Endothelial cell of umbilical vein (primary cell): ENCODE data around the gene FRMD4A.

Experiments
- EZH2 ChIP-seq: IDR thresholded peaks from 2 replicates; pipeline ENCODE4 v1.6.1; 2012; ENCODE audit warnings: borderline replicate concordance, low read depth, mild to moderate bottlenecking, moderate library complexity, low read length, inconsistent platforms; ENCODE audit not compliant: severe bottlenecking
- GATA2 ChIP-seq: IDR thresholded peaks from 2 replicates; pipeline ENCODE4 v1.7.0; 2011; ENCODE audit warnings: low read depth, mild to moderate bottlenecking, moderate library complexity, mixed read lengths, low read length; ENCODE audit not compliant: insufficient read length, insufficient read depth
- JUN ChIP-seq: IDR thresholded peaks from 2 replicates; pipeline ENCODE4 v1.6.1; 2011; ENCODE audit warnings: borderline replicate concordance, low read depth; ENCODE audit not compliant: insufficient read length, insufficient read depth
- POLR2A ChIP-seq: IDR thresholded peaks from 2 replicates; pipeline ENCODE4 v1.6.1; 2012; ENCODE audit warnings: low read depth, mild to moderate bottlenecking, control low read depth, low read length
- POLR2AphosphoS5 ChIP-seq: IDR thresholded peaks from 2 replicates; pipeline ENCODE4 v1.6.1; 2012; ENCODE audit warnings: low read depth, mild to moderate bottlenecking, control low read depth, low read length, moderate library complexity; ENCODE audit not compliant: insufficient read depth
- TF ChIP-seq, protein P1 (sequence below), 2 donors: IDR thresholded peaks; 1 replicate in 1 of 2; 2 replicates in 1 of 2; pipeline ENCODE4 v1.5.1; 2011; ENCODE audit warnings: low read length in 2 of 2, mild to moderate bottlenecking in 2 of 2, moderate library complexity in 2 of 2, control low read depth in 1 of 2, inconsistent platforms in 1 of 2, low read depth in 1 of 2; ENCODE audit not compliant: insufficient read depth in 1 of 2; ENCODE audit errors: extremely low read depth in 1 of 2
- TF ChIP-seq, protein P2 (sequence below): IDR thresholded peaks from 2 replicates; pipeline ENCODE4 v1.6.1; 2011; ENCODE audit not compliant: insufficient read depth, insufficient read length

DNA sequence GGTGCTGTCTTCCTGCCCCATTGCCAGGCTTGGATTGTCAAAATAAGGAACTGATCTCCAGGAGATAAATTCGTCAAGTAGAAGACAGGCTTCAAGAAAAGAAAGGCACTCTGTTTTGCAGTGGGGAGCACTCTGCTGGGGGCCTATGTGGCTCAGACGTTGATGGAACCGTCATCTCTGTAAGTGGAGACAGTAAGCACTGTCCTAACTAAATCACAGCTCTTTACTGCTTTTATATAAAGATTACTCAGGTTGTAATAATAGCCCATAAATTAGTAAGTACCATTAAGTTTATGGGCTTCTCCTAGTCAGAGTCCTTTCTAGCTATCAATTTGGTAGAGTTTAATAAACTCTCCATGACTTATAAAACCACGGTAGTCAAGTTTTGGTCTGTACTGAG lies 249.9 kb downstream of the FRMD4A start:
- TF ChIP-seq JUN (no peak), POLR2A (no peak), EZH2 (no peak), POLR2AphosphoS5 (no peak), GATA2 (no peak)
- TF ChIP-seq, protein P1, sequence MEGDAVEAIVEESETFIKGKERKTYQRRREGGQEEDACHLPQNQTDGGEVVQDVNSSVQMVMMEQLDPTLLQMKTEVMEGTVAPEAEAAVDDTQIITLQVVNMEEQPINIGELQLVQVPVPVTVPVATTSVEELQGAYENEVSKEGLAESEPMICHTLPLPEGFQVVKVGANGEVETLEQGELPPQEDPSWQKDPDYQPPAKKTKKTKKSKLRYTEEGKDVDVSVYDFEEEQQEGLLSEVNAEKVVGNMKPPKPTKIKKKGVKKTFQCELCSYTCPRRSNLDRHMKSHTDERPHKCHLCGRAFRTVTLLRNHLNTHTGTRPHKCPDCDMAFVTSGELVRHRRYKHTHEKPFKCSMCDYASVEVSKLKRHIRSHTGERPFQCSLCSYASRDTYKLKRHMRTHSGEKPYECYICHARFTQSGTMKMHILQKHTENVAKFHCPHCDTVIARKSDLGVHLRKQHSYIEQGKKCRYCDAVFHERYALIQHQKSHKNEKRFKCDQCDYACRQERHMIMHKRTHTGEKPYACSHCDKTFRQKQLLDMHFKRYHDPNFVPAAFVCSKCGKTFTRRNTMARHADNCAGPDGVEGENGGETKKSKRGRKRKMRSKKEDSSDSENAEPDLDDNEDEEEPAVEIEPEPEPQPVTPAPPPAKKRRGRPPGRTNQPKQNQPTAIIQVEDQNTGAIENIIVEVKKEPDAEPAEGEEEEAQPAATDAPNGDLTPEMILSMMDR (IDR thresholded peaks at IDR 0.05; ENCODE audit: extremely low read depth in 1 of 2, insufficient read depth in 1 of 2, low read depth in 1 of 2, low read length in 2 of 2): no peak
- TF ChIP-seq, protein P2, sequence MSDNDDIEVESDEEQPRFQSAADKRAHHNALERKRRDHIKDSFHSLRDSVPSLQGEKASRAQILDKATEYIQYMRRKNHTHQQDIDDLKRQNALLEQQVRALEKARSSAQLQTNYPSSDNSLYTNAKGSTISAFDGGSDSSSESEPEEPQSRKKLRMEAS: no peak
